GM21447 (cell line): ENCODE measurements around the gene LIMS1.
A peak's percentile ranks its signal among the peaks of the same experiment; 100 is the strongest.
"Not testable (repeated sequence)": the region's sequence is repeated elsewhere in the genome, so short reads cannot be mapped to it uniquely, and the experiment has no call there.

Source experiments
- ATAC-seq: cut with Tn5 transposase; IDR thresholded peaks from one replicate; pipeline ENCODE4 v1.9.1; 2021; ENCODE audit not compliant: unreplicated experiment

Gene LIMS1, protein sequence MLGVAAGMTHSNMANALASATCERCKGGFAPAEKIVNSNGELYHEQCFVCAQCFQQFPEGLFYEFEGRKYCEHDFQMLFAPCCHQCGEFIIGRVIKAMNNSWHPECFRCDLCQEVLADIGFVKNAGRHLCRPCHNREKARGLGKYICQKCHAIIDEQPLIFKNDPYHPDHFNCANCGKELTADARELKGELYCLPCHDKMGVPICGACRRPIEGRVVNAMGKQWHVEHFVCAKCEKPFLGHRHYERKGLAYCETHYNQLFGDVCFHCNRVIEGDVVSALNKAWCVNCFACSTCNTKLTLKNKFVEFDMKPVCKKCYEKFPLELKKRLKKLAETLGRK

DNA sequence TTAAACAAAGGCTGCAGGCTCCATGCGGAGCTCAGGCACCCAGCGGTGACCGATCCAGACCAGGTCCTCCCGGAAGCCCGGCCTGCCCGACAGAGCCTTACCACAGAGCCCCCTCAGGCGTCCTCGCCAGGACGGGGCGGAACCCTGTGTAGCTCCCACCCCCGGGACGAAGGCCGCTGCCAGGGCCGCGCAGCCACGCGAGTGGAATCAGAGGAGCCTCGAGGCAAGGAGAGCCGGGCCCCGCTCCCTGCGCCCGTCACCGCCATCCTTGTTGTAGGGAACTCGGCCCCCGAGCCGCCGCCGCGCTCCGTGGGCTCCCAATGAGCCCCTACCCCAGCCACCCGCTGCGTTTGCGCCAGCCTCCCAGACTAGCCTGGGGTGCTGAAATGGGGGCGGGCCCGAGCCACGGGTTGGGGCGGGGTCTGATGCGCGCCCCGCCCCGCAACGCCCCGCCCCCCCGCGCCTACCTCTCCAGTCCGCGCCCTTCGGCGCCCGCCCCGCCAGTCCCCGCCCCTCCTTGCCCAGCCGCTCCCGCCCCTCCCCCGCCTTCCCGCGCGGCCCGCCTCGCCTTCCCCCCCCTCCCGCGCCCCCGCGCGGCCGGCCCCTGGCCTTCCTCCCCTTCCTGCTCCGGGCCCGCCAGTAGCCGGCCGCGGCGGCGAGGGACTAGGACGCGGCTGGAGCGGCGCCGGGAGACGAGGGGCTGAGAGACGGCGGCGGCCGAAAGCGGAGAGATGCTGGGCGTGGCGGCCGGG, at the start of gene LIMS1:
Gene LIMS1 (plus strand): TSS at position 639 of the 752 bp plus-strand sequence. CDS start 93 bp downstream, at position 732.
- peak; percentile 88 for ATAC-seq

DNA sequence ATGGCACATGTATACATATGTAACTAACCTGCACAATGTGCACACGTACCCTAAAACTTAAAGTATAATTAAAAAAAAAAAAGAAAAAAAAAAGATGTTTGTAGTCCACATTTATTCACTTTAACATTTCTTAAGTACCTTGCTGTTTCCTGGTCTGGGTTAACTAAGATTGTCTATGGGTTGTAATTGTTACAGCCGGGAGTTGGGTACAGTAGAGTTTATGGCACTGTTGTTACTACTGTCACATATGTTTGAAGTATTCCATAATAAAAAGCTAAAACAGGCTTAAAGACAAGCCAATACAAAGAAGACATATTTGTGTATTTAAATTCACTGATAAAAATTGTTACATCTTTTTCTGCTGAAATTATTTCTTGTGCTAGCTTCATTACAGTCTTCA, 49.0 kb upstream of the LIMS1 start:
- no peak for ATAC-seq

DNA sequence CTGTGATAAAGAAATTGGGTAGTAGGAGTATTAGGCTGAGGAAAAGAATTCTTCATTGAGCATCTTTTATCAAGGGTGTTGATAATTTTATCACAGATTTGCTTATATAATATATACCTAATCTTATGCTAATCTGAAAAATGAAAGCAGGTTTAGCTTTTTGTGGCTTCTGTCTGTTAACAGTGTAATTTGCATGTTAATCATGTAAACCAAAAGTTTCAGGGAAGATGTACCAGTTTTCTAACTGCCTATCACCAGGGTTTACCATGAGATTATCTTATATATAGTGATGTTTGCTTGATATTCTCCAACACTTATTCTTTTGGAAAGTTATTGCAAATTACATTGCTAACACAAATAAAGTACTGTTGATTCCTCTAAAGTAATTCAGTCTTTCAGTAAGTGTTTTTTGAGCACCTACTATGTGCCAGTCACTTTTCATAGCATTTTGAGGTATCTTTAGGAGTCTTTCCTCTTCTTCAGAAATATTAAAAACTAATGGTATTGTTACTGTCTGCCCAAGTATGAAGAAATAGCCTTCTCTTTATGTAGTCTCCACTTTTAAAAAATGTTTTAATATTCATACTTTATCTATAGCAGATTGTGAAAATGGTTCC, 43.7 kb upstream of the LIMS1 start:
- ATAC-seq, result no peak

DNA sequence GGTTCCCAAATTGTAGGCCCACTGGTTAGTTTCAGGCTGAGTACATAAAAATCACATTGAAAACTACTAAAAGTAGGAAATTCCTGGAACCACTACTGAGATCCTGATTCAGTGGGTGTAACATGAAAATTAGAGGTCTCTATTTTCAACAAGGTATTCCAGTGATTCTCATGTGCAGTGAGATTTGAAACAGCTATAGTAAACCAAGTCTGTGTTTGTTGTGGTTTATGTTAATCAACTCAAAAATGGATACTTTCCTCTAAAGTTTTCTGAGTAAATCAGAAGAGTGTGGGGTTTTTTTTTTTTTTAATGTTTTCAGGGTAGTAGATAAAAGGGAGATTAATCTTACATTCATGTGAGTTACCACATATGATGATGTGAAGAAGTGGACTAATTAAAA, 42.4 kb upstream of the LIMS1 start:
- no peak for ATAC-seq

DNA sequence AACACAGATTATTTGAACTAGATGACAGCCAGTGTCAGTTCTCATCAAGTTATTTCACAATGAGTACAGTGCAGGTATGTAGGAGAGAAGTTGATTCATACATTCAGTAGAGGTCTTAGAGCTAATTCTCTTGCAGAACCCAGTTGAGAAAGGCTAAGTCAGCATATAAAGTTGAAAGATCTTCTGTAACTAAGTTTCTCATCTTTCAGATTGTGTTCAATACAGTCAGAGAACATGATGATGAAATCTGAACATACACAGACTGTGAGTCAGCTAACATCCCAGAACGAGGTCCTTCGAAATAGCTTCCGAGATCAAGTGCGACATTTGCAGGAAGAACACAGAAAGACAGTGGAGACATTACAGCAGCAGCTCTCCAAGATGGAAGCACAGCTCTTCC, 41.9 kb upstream of the LIMS1 start:
- ATAC-seq, result no peak

DNA sequence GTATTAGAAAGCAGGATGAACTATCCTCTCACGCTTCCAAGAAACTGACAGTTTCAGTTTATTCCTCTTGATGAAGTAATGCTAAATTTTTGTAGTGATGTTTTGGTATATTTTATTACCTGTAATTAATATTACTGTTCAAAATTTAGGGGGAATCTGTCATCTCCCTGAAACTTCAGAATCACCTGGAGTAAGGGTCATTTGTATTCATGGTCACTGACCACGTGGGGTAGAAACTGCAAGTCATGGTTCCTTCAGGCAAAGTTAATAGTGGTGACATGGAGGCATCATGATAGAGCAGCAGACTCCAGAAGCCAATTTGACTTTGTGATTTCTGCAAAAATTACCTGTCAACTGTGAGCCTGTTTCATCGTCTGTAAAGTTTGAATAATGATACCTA, 38.1 kb upstream of the LIMS1 start:
- not testable (repeated sequence) for ATAC-seq

DNA sequence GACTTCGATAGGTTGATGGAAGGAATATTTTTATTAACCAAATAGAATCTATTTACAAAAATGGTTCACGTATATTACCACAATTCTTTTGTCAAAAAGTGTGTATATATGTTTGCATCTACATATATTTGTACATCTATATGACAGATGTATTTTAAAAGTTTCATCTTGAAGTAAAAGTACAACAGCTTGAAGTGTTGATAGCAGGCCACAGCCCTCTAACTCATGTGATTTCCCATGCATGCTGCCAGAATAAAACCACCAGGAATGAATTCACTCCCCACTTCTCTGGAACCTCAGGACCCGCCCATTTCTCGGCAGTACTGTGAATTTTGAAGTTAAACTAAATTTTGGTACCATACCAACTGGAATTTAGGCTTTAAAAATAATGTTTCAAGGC, 26.6 kb upstream of the LIMS1 start:
- ATAC-seq, result not testable (repeated sequence)

DNA sequence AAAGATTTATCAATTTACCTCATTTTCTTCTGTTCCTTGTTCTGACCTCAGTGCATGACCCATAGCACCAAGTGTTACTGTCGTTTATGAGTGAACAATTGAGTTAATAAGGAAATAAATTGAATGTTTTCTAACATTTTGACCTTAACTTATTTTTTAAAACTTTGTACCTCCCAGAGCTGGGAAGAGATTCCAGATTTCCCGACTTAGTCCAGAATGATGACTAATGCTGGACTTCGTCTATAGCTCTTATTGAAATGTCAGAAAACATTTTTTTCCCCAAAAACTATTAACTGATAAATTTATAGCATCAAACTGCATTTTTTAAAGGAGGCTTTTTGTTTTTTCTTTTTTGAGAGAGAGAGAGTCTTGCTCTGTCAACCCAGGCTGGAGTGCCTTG, 21.8 kb upstream of the LIMS1 start:
- not testable (repeated sequence) for ATAC-seq

DNA sequence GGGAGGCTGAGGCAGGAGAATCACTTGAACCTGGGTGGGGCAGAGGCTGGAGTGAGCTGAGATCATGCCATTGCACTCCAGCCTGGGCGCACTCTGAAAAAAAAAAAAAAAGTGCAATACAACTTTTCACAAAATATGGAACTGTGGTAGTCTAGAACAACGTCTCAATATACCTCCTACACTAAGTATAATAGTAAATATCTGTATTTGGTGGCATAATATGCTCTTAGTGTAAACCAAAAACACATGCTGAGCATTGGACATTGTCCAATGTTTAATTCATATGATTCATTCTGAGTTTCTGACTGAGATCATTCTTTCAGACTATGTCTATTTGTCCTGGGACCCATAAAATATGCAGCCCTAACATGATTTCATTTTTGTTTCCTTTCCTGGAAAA, 19.8 kb upstream of the LIMS1 start:
- ATAC-seq, result not testable (repeated sequence)

DNA sequence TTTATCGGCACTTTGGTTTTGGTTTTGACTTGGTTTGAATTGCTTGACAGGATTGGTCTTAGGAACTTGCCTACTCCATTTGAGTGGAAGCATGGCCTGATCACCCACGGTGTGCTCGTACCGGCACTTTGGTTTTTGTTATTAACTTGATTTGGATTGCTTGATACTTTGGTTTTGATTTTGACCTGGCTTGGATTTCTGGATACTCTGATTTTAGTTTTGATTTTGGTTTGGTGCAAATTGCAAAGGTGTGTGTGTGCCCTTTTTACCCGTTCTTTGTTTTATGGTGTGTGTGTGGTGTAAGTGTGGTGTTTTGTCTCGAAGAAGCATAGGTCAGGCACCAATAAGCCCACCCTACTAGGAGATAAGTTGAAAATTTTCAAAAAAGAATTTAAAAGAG, 9.6 kb upstream of the LIMS1 start:
- not testable (repeated sequence) for ATAC-seq

DNA sequence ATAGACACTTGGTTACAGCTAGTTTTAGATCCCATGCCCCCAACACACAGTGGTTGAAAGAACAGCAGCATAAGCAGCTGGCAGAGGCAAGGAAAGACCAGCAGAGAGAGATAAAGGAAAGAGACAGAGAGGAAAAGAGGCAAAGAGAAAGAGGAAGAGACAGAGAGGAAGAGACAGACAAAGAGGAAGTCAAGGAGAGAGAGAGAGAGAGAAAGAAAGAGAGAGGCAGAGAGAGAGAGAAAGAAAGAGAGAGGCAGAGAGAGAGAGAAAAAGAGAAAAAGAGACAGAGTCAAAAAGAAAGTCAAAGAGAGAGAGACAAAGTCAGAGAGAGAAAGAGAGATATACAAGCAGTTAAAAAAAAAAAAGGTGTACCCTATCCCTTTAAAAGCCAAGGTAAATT, 9.0 kb upstream of the LIMS1 start:
- not testable (repeated sequence) for ATAC-seq

DNA sequence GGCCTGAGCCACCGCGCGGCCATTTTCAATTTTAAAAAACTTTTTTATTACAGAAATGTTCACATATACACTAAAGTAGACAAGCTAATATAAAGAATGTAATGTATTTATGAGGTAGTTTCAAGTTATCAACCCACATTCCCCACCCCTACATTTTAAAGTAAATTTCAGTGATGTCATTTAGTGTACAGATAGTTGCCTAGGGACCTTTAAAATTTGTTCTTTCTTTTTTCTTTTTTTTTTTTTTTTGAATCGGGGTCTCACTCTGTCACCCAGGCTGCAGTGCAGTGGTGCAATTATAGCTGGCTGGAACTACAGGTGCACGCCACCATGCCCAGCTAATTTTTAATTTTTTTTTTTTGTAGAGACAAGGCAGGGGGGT, 2.6 kb upstream of the LIMS1 start:
- ATAC-seq, result no peak

DNA sequence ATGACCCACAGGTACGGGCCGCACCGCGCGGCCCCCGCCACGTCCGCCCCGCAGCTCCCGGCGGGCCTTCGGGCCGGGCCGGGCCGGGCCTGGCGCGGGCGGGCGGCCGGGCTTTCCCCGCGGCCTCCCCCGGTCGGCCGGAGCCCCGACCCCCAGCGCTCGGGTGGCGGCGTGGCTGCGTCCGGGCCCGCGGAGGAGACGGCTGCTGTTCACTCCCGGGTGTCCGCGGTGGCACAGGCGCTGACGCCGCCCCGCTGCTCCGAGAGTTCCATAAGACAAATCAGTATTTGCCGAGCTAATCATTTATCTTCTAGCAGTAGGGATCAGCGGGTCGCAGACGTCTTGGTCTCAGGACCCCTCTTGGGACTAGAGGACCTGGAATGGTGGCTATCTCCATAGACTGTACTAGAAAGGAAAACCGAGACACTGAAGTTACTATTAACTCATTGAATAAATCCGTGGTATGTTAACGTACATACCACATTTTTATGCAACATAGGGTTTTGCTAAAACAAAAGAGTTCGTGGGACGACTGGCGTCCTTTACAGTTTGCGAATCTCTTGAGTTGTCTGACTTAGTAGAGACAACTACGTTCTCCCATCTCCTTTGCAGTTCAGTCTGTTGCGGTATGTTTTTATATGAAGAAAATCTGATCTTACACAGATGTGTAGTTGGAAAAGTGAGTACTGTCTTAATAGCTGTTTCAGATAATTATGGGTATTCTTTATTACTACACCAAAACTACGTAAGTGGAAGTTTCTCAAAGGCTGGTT, 500 bp downstream of the LIMS1 start:
- ATAC-seq, result peak; percentile 34

DNA sequence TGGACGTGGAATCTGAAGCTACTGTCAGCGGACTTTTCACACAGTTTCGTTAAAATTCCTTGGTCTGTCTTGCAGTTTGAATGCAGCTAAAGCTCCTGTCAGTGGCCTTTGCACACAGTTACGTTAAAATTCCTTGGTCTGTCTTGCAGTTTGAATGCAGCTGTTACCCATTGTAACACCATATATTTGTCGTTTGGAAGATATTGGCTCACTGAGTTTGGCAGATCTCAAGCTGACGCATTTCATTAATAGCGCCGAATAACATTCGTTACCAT, 1.0 kb downstream of the LIMS1 start:
- no peak for ATAC-seq

DNA sequence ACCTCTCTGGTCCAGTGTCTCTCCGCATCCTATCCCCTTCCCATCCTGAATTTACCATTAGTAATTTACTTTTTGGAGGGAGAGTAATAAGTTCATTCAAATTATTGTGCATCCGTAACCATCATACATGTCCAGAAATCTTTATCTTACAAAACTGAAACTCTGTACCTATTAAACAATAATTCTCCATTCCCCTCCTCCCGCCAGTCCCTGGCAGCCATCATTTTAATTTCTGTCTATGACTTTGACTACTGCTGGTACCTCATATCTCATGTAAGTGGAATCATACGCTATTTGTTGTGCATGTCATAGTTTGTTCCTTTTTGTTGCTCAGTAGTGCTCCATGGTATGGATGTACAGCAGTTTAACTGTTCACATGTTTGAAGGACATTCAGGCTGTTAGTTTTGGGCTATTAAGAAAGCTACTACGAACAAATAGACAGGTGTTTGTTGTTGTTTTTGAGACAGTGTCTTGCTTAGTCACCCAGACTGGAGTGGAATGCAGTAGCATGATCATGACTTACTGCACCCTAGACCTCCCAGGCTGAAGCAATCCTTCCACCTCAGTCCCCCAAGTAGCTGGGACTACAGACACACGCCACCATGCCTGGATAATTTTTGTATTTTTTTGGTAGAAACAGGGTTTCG, 2.0 kb downstream of the LIMS1 start:
- no peak for ATAC-seq

DNA sequence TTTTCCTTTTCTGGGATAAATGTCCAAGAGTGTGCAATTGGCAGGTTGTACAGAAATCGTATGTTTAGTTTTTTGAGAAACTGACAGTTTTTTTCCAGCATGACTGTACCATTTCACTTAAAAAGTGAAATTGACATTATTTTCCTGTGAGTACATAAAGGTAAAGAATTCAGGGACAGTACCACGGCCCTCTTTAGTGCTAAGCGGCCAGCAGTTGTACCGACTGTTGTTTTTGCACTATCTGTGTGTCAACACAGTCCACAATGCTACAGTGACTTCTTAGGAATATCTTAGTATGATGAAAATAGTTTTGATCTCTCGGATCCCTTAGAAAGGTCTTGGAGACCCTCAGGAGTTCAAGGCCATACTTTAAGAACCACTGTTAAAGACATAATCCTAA, 2.6 kb downstream of the LIMS1 start:
- ATAC-seq, result no peak

DNA sequence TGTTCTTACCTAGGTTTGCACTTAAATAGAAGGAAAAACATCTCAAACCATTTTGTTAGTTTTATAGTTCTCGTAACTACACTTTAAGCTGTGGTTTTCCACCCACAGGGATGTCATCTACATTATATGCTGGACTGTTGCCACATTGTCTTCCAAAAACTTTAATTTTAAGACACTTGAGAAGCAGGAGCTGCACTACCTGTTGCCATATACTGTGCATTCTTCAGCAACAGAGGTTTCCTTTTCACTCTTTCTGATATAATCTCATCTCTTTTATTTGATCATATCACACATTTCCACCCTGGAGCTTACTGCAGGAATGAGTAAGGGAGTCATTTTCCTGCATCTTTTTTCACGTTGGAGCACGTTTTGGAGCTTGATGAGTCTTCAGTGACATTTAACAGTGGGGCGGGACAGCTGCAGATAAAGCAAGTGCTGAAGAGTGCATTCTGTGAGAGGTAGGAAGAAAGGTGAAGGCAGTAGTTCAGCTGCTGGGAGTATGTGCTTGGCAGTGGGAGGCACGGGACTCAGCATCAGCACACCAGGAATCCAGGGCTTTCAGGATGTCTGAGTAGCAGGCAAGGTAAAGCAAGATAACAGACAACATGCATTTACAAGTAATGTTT, 3.8 kb downstream of the LIMS1 start:
- ATAC-seq, result no peak

DNA sequence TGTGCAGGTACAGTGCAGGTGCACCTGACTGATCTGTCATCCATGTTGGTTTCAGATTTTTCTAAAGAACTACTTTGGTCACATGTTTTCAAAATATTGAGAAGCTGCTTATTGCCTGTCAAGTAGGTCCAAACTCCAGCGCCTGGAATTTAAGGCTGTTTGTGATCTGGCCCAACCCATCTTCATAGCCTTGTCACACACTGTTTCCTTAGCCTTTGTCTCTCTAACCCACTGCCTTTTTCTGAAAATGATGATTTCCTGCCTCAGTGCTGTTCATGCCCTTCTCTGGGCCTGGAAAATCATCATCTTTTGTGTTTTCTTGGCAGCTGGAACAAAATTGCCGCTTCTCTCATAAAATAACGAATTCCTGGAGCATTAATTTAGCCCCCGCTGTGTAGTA, 7.2 kb downstream of the LIMS1 start:
- ATAC-seq, result no peak

DNA sequence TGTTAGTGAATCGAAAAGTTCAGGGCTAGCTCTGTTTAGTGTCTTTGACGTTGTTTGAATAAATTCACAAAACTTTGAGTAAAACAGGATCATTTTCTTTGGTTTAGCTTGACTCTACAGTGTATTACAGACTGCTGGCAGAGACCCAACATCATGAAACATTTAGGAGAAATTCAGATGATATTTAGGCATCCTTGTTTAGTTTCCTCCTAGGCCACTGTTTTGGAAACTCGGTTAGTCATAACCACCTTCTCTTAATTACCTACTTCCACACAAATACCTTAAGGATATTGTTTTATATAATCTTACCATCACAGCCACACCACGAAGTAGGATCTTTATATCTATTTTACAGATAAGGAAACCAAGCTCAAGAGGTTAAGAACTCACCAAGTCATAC, 7.8 kb downstream of the LIMS1 start:
- ATAC-seq, result no peak

DNA sequence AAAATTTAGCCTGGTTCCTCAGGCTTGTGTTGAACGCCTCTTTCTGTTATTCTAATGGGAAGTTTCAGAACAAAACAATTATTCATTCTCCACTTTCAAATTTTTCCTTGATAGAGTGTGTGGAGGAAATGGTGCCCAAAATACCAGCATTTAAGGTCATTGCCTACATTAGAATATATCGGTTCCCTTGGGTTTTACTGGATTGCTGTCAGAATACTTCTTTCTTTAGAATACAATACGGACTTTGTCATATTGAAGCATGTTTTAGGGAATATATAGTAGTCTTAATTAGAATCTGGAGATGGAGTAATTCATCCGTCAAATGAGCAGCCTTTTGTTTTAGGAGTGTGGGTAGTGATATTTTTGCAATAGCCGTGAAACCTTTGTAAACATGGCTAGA, 13.3 kb downstream of the LIMS1 start:
- no peak for ATAC-seq
